ENCODE data around the gene KRT222. TPM values are rescaled to one million over a fixed set of nuclear protein-coding genes. Genes with fewer than 3 reads are reported as not detected.

KRT222 gene
- total RNA-seq, 2 donors from 2014 or later = 1.4 to 2.3 TPM

- 95% methylated on average over 3 of the region's 3 CpGs; no CpG with 5 or more reads in 1 of the 2 experiments for WGBS, 2 experiments (ENCODE audit: insufficient coverage in 1 of 2, insufficient read length in 1 of 2)
- TF ChIP-seq CTCF (conservative IDR thresholded peaks at IDR 0.05) = no peak
- no peaks in the 10 kb centered on the region for H3K27me3 Mint-ChIP-seq (ENCODE audit: insufficient read depth)
- peaks cover 24% of the 10 kb centered on the region for H3K4me1 Mint-ChIP-seq
- H3K4me1 ChIP-seq (ENCODE audit: control insufficient read depth, insufficient read depth, low read length) = no peaks in the 10 kb centered on the region
- H3K36me3 Mint-ChIP-seq (ENCODE audit: low read depth) = no peaks in the 10 kb centered on the region
- no peak overlapping the region for H3K27ac ChIP-seq (ENCODE audit: low read depth, low read length)
- no peak overlapping the region for H3K27ac Mint-ChIP-seq
- no peak overlapping the region for H3K4me3 Mint-ChIP-seq
- H3K9me3 Mint-ChIP-seq = no peaks in the 10 kb centered on the region
- no peaks in the 10 kb centered on the region for H3K9me3 ChIP-seq (ENCODE audit: control insufficient read depth, low read length)
- no peak overlapping the region for H3K4me3 ChIP-seq (ENCODE audit: low read length)
- H3K27me3 ChIP-seq (ENCODE audit: control insufficient read depth, insufficient read depth, low read length, poor library complexity, severe bottlenecking) = no peaks in the 10 kb centered on the region
- H3K9ac ChIP-seq (ENCODE audit: extremely low read depth, low read length, poor library complexity, severe bottlenecking) = no peak overlapping the region
- no peaks in the 10 kb centered on the region for H3K36me3 ChIP-seq (ENCODE audit: control insufficient read depth, insufficient read depth, low read length)
- no peak for DNase-seq
Observed at GRCh38 chr17:40663252-40663651, 1.7 kb downstream of the KRT222 start.

GRCh38 chr17:40659911-40660310 is 5.1 kb downstream of the KRT222 start:
- H3K36me3 Mint-ChIP-seq (ENCODE audit: low read depth) = no peaks in the 10 kb centered on the region
- no peak for TF ChIP-seq CTCF (conservative IDR thresholded peaks at IDR 0.05)
- H3K27ac Mint-ChIP-seq = no peak overlapping the region
- Histone ChIP-seq H3K27ac (ENCODE audit: low read depth, low read length) (no peak overlapping the region), H3K27me3 (ENCODE audit: control insufficient read depth, insufficient read depth, low read length, poor library complexity, severe bottlenecking) (no peaks in the 10 kb centered on the region), H3K4me3 (ENCODE audit: low read length) (no peak overlapping the region), H3K9me3 (ENCODE audit: control insufficient read depth, low read length) (no peaks in the 10 kb centered on the region), H3K9ac (ENCODE audit: extremely low read depth, low read length, poor library complexity, severe bottlenecking) (no peak overlapping the region), H3K36me3 (ENCODE audit: control insufficient read depth, insufficient read depth, low read length) (no peaks in the 10 kb centered on the region), H3K4me1 (ENCODE audit: control insufficient read depth, insufficient read depth, low read length) (peaks cover 3% of the 10 kb centered on the region)
- H3K4me3 Mint-ChIP-seq = no peak overlapping the region
- DNase-seq = no peak
- WGBS, 2 experiments (ENCODE audit: insufficient coverage in 1 of 2, insufficient read length in 1 of 2) = 91 to 96% methylated on average over 6 to 7 of the region's 7 CpGs
- no peaks in the 10 kb centered on the region for H3K9me3 Mint-ChIP-seq
- H3K27me3 Mint-ChIP-seq (ENCODE audit: insufficient read depth) = no peaks in the 10 kb centered on the region
- peaks cover 15% of the 10 kb centered on the region for H3K4me1 Mint-ChIP-seq

GRCh38 chr17:40658396-40658795 is 6.6 kb downstream of the KRT222 start:
- Histone ChIP-seq H3K27ac (ENCODE audit: low read depth, low read length) (no peak overlapping the region), H3K9ac (ENCODE audit: extremely low read depth, low read length, poor library complexity, severe bottlenecking) (no peak overlapping the region), H3K36me3 (ENCODE audit: control insufficient read depth, insufficient read depth, low read length) (no peaks in the 10 kb centered on the region), H3K4me1 (ENCODE audit: control insufficient read depth, insufficient read depth, low read length) (peaks cover 3% of the 10 kb centered on the region), H3K27me3 (ENCODE audit: control insufficient read depth, insufficient read depth, low read length, poor library complexity, severe bottlenecking) (no peaks in the 10 kb centered on the region), H3K4me3 (ENCODE audit: low read length) (no peak overlapping the region), H3K9me3 (ENCODE audit: control insufficient read depth, low read length) (no peaks in the 10 kb centered on the region)
- peaks cover 8% of the 10 kb centered on the region for H3K4me1 Mint-ChIP-seq
- no peaks in the 10 kb centered on the region for H3K36me3 Mint-ChIP-seq (ENCODE audit: low read depth)
- no peak overlapping the region for H3K27ac Mint-ChIP-seq
- DNase-seq = no peak
- H3K9me3 Mint-ChIP-seq = no peaks in the 10 kb centered on the region
- H3K4me3 Mint-ChIP-seq = no peak overlapping the region
- no peaks in the 10 kb centered on the region for H3K27me3 Mint-ChIP-seq (ENCODE audit: insufficient read depth)
- TF ChIP-seq CTCF (conservative IDR thresholded peaks at IDR 0.05) = no peak
